Stimulated activated CD8-positive, alpha-beta memory T cell treated with anti-CD3 and anti-CD28 coated beads, Interleukin-7, amount 100 ng/mL, for 48 hours (primary cell): Measurements from ENCODE around the gene ATP11A.

Experiments
- DNase-seq, 2 donors: peaks; one replicate each; pipeline ENCODE4 v3.0.0-alpha.2; 2020; ENCODE audit warnings: low read depth in 1 of 2; ENCODE audit errors: extremely low read depth in 1 of 2

ATP11A gene

DNA sequence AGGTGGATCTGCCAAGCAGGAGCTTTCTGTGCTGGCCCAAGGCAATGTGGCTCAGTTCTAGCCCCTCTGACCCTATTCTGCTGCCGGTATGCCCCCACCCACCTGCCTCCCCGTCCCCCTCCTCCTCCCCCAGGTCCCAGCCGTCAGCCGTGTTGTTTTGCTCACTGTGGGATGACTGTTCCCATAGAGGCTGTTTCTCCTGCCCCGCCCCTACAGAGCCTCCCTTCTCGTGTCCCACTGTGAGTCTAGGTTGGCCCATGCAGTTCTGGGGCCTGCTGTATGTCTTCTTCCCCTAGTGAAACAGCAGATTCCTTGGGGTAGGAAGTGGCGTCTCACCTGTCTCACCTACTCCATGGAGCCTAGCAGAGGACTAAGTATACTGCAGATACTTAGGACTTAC lies 48.8 kb downstream of the ATP11A start:
- no peak for DNase-seq

DNA sequence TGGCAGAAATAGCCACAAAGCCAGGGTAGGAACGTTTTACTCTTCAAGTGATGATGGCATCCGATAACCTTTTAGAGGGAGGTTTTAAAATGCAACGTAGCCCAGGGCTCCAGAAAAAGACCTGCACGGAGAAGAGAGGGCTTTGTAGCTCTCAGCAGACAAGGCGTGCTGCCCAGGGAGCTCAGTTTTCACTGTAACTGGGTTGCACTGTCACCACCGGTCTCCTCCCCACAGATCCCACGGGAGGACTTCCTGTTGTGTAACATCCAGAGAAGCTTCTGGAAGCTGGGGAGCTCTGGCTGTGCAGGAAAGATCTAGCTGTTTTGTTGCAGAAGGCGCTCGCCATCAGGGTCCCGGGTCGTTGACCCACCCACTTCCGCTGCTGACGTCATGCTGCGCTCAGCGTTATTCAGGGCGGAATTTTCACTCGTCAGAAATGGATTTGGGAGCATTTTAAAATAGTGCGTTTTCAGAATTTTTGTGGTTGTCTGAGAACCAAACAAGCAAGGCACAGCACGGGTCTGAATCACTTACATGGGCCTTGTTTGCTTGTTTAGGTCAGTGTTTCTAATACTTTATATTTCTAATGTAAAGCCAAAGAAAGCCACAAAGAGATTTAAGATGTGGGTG lies 50.8 kb downstream of the ATP11A start:
- DNase-seq, result no peak

DNA sequence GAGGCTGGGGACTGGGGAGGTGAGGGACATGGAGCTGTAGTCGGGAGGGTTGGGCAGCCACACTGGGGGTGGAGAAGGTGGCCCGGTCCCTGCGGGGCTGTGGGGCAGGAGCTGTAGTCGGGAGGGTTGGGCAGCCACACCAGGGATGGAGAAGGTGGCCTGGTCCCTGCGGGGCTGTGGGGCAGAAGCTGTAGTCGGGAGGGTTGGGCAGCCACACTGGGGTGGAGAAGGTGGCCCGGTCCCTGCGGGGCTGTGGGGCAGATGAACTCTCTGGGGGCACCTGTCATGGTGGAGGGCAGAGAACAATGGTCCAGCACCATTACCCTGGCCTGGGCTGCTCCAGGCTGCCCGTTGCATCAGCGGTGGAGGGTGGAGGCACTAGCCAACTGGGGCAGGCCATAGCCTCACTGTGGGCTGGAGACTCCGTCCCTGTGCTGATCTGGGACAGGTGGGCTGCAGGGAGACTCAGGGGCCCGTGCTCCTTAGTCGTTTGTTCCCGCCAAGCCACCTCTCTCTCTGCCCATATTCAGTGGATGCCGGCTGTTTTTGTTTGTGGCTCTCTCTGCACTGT lies 51.4 kb downstream of the ATP11A start:
- no peak for DNase-seq

DNA sequence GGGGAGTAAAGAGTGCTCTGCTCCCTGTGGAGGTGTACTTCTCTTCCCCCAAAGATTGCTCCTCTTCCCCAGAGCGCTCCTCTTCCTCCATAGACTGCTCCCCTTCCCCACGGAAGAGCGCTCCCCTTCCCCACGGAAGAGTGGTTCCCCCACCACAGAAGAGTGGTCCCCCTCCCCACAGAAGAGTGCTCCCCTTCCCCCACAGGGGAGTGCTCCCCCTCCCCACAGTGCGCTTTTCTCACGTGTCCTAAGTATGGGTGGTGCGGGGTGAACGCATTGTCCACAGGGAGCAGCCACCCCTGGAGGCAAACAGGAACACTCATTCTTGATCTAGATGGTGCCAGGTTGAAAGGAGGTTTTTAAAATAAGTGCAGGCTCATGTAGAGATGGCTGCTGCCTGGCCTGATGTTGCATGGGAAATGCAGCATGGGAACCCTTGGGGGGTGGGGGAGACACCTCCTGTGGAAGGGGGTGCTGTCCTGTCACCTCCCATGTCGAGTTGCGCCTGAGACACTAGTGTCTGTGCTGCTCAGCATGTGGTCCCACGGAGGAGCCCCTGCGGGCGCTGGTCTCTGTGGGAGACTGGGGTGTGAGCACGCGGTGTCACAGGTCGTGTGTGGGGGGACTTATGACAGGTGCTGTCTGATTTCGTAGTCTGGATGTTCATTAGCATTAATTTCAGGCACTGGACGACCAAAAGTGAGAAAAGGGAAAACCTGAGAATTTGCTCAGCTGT lies 52.2 kb downstream of the ATP11A start:
- no peak for DNase-seq

DNA sequence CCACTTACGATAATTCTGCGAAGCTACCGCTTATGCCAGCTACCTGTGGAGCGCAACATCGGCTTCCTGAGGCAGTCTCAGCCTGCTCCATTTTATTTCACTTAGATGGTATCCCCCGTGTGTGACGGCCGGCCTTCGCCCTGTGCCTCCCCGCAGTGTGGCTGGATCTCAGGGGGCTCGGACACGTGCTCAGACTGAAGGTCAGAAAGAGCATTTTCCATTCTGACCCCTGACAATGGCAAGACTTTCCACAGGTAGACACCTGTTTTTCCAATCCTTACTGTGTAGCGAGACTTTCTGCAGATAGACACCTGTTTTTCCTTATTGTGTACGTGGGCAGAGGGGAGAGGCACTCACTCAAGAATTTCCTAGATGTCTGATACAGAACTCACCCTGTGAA lies 52.7 kb downstream of the ATP11A start:
- DNase-seq, result no peak

DNA sequence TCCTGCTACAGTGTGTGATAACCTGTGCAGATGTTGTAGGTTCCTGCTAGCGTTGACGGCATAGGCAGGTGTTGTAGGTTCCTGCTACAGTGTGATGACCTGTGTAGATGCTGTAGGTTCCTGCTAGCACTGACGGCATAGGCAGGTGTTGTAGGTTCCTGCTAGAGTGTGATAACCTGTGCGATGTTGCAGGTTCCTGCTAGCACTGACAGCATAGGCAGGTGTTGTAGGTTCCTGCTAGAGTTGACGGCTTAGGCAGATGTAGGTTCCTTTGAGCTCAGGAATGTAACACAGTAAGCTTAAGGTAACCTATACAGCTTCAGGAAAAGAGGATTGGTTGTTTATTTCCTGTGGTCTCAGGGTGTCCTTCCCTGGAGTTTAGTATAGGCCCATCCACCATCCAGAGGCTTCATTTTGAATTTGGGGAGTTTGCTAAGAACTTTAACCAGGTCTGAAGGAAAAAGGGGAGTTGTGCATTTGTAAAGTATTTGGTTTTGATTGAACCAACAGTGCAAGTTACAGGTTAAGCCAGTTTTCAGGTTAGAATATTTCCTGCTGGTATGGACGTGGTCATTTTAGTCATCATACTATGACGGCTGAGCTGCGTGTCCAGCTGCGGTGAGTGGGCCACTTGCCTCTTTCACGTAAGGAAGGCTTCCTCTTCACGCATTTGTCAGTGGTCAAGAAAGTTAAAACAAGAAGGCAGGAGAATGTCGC lies 53.8 kb downstream of the ATP11A start:
- DNase-seq, result no peak

DNA sequence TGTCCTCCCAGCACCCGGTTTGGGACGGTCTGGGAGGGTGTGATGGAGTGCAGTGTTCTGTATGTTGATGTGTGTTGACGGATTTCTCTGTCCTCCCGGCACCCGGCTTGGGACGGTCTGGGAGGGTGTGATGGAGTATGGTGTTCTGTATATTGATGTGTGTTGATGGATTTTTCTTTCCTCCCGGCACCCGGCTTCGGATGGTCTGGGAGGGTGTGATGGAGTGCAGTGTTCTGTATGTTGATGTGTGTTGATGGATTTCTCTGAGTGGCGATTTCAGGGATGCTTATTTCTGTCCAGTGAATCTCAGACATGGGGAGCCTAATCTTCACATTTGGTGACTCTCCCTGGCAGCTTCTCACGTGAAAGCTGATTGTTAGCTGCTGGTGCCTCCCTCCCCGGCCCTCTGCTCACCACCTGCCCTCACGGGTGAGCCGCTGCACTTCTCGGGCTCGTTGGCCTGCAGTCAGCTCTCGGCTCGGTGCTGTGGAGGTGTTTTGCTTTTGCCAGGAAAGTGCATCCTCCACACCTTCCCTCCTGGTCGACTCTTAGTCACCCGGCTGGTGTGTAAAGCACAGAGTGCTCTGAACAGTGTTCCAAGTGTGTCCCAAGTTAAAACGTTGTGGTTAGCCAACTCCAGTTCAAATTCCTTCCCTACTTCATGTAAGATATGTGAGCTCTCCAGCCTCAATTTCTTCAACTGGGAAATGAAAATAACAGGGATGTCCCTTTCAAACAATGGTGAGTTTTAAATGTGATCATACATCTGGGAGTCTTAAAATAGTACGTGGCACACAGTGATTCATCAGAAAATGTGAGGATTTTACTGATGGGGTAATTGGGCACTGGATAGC lies 54.6 kb downstream of the ATP11A start:
- no peak for DNase-seq

DNA sequence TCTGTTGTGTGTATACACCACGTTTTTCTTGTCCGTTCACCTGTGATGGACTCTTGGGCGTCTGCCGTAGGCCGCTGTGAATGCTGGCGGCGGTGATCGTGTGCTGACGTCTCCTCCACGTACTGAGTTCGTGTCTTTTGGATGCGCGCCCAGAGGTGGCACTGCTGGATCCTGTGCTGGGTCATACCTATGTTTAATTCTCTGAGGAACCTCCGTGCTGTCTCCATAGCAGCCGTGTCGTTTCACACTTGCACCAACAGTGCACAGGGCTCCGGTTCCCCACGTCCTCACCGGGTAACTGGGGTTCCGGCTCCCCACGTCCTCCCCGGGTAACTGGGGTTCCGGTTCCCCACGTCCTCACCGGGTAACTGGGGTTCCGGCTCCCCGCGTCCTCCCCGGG lies 56.2 kb downstream of the ATP11A start:
- DNase-seq, result no peak

DNA sequence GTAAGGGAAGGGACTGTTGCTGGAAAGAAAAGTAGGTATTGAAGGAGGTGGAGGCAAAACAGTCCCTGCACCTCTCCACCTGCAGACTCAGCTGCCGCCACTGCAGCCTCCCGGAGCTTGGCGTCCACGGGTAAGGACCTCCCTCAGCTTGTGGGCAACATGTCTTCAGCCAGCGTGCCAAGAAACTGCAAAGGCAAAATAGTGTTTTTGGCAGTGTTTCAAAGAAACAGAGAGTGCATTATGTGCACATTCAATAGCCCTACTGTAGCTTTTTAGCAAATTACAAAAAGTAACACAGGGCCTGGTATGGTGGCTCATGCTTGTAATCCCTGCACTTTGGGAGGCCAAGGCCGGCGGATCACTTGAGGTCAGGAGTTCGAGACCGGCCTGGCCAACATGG lies 57.4 kb downstream of the ATP11A start:
- DNase-seq, result no peak

DNA sequence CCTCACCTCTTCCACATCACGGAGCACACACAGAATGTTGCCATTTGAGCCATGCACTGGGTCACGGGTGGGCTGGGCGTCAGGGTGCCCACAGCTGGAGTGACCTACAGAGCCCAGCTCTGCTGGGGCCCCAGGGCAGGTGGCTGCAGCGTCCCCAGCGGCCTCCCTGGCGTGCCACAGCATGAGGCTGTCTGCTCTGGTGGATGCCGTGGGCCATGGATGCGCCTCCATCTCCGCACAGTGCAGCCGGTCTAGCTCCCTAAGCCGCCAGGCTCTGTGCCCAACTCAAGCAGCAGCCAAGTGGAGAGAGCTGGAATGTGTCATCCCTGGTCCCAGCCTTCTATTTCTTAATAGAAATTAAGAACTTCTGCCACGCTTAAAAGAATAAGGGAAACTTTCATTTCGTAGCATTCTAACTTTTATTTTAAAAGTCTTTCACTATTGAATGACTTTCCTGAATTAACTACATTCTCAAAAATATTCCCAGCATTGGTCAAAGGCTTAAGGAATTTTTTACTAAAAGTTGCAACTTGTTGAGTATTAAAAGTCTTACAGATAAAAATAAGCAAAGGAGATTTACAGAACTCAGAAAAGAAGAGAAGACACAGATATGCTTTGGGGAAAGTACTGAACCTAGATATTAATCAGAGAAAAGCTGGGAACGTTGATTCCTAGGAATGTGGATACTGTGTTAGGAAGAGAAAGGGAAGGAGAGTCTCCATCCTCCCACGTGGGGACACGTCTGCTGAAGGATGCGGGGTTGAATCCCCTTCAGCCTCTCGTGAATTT lies 59.3 kb downstream of the ATP11A start:
- no peak for DNase-seq

DNA sequence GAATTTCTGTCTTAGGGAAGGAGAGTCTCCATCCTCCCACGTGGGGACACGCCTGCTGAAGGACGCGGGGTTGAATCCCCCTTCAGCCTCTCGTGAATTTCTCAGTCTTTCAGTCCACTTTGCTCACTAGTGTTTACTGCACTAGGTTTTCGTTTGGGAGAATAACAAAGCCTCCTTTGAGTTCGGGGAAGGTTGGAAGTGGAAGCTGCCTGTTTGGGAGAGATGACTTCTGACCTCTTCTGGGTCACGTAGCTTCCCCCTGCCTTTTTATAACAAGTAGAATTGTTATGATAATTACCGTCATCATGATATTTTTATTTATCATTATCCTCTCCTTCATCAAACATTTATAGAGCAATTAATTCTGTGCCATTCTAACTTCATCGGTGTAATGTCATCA lies 60.7 kb downstream of the ATP11A start:
- no peak for DNase-seq

DNA sequence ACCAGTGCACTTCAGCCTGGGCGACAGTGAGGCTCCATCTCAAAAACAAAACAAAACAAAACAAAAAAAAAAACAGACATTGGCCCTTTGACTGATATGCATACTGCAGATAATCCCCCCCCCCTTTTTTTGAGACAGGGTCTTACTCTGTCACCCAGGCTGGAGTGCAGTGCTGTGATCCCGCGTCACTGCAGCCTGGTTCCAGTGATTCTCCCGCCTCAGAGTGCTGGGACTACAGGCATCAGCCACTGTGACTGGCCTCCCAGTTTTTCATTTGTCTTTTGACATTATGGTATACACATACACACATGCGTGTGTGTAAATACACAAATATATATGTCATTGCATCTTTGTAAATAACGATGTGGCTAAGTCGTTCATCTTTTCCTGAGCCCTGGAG lies 61.8 kb downstream of the ATP11A start:
- DNase-seq, result no peak

DNA sequence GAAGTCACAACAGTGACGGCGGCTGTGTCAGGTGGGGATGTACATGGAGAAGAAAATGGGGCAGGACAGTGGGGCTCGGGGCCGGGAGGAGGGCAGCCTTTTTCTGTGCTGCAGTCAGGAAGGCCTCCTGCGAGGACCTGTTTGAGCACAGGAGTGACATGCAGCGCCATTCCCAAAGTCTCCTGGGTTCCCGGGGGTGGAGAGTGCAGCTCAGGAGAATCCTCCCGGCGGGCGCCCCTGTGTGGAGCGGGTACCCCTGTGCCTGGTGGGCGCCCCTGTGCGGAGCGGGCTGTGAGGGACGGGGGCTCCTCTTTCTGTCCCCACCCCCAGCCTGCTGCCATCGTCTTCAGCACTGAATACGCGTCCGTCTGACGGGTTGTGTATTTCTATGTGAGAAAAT lies 62.4 kb downstream of the ATP11A start:
- no peak for DNase-seq

DNA sequence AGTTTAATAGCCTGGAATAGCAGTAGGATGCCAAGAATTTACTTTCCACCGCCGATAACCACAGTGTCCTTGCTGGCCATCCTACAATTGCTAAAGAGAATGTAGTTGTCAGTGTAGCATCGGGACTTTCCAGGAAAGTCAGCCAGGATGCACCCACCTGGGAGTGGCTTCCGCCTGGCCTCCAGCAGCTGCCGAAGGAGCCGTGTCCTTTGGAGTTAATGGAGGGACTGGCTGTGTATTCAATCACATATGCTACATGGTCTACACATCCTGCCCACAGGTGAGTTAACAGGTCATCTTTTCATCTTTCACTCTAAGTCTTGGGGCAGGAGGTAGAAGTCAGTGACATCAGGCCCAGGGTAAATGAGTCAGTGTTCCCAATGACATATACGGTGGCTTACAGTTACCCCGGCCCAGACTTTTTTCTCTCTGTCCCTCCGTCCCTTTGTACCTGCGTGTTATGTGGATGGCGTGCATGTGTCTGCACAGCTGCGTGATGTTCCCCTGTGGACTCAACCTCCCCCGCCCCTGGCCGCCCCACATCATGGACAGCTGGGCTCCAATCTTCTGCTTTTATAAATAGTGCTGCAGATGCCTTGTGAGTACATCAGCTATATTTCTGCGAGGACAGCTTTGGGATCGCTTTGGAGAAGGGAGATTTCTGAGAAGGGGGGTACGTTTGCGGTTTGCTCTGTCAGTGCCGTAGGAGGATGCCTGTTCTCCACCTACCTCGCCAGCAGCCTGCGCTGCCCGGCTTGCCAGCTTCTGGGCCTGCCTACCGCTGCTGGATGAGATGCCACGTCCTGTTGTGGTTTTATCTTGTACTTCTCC lies 63.1 kb downstream of the ATP11A start:
- DNase-seq, result peak in 1 of 2 donors; percentile 5

DNA sequence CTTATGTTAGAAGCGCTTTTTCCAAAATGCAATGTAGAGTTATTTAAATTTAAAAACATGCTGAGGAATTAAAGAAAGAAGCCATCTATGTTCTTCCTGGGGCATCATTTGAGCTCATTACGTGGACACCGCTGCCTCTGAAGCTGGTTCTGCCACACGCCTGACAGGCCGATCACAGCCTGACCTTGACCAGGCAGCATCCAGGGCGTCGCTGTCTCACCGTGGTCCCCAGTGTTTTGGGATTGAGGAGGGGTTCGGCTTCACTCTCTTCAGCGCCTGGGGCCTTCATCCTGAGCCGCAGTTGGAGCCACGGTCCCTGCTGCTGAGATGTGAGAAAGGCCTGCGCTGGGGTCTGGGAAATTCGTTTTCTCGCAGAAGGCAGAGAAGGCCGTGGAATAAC lies 64.0 kb downstream of the ATP11A start:
- DNase-seq, result no peak

DNA sequence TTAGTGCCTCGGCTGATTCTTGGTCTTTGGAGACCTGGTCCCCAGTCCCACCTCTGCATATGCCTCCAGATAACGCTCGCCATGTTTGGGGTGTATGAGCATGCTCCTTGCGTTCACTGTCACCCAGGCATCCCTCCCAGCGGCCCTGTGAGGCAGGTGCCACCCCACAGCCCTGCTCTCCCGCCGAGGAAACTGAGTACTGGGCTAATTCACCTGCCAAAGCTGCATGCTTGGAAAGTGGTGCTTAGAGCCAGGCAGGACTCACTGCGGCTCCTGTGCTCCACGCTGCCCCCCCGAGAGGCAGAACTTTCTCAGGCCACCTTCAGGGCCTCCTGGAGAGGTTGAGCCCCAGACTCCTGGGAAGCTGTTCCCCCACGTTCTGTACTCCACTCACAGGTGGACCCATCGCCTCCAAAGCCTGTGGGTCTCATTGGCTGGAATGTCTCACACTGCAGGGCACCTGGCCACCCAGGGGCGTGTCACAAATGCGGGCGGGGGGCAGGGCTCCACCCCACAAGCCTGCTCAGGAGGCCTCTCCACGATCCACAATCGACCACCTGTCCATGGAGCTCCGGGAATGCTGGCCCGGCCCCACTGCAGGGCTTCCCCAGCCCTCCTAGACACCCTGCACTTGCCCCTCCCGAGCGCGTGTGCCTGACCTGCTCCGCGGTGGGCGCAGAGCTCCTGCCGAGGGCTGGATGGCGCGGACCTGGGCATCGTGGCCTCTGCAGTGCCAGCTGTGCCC lies 64.6 kb downstream of the ATP11A start:
- DNase-seq, result no peak

DNA sequence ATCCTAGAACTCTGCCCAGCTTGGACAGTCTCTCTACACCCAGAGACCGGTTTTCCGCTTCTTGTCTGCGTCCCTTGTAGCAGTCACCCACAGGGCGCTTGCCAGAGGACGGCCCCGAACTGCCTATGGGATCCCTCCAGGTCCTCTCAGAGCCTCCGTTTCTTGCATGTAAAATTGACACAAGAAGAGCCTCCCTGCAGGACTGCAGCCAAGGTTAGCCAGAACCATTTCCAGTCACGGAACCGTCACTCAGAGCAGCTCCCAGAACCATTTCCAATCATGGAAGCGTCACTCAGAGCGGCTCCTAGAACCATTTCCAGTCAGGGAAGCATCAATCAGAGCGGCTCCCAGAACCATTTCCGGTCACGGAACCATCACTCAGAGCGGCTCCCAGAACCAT lies 65.5 kb downstream of the ATP11A start:
- no peak for DNase-seq

DNA sequence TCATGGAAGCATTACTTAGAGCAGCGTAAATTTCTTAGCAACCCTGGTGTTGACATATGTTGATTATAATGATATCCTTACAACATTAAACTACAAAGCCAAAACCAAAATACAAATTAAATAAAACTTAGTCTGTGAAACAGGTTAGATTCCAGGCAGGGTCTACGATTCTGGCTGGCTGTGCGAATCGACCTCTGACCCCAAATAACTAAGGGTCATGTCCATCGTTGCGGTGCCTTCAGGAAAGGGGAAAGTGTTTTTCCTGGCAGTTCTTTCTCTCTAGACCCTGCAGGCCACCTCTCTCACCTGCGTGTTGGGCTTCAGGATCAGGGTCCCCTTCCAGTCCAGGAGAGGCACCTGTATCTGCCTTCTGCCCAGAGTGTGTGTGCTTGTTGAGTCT lies 66.2 kb downstream of the ATP11A start:
- no peak for DNase-seq
